GM12872 (cell line): ENCODE data around the gene TLE7.
A peak's percentile ranks its signal among the peaks of the same experiment; 100 is the strongest.

Experiments
- TF ChIP-seq, protein P1 (sequence below): IDR thresholded peaks from 3 replicates; pipeline ENCODE4 v1.5.1; 2011; ENCODE audit warnings: low read depth, mild to moderate bottlenecking, low read length, moderate library complexity; ENCODE audit not compliant: insufficient read depth

The TLE7 gene

DNA sequence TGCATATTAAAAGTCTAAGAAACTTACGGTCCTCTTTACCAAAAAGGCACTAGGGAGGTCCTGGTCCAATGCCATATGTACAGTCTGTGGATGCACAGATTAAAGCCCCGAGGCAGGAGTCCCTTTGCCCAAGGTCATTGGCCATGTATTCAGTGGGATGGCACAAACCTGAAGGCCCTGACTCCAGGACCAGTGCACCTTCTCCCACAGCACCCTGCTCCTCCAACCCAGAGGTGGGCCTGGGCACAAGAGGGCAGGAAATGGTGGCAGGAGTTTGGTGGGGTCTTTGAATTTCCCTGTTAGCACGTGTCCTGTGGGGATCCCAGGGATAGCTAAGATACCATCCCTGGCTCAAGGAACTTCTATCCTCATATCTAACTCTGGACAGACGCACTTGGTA, 28.5 kb downstream of the TLE7 start:
- TF ChIP-seq, protein P1, sequence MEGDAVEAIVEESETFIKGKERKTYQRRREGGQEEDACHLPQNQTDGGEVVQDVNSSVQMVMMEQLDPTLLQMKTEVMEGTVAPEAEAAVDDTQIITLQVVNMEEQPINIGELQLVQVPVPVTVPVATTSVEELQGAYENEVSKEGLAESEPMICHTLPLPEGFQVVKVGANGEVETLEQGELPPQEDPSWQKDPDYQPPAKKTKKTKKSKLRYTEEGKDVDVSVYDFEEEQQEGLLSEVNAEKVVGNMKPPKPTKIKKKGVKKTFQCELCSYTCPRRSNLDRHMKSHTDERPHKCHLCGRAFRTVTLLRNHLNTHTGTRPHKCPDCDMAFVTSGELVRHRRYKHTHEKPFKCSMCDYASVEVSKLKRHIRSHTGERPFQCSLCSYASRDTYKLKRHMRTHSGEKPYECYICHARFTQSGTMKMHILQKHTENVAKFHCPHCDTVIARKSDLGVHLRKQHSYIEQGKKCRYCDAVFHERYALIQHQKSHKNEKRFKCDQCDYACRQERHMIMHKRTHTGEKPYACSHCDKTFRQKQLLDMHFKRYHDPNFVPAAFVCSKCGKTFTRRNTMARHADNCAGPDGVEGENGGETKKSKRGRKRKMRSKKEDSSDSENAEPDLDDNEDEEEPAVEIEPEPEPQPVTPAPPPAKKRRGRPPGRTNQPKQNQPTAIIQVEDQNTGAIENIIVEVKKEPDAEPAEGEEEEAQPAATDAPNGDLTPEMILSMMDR, result no peak

DNA sequence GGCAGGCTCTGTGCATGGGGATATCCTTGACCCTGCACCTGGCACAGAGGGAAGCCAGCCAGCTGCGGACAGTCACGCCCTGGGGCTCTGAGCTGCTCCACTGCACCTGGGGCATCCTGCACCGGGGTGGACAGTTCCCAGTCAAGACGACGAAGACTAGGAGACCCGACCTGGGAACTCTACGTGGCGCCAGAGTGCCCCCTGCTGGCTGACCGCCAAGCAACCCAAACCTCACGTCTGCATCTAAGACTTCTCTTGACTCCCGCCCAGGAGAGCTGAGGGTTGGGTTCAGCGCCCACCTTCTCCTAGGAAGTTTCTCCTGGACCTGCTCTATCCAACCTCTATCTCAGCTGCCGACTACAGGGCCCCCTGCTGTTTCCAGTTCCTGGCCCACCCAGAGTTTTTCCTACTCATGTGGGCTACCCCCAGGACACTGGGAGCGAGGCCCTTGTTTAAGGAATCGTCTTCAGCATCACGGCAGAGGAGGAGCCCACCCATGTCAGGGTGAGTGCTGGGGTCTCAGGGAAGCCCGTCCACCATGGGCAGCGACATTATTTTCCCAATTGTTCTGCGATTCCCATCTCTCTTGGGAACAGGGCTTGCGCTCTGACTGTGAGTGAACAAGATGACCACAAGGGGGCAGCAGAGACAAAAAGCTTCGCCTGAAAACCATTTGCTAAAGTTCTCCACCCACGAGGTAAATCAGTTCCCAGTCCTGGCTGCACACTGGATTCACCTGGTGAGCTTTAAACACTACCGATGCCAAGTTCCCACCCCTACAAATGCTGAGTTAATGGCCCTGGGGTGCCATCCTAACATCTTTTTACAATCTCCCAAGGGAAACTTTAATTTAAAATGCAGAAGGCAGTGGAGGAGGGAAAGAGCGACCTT, 29.3 kb downstream of the TLE7 start:
- TF ChIP-seq, protein P1, result peak; percentile 85

DNA sequence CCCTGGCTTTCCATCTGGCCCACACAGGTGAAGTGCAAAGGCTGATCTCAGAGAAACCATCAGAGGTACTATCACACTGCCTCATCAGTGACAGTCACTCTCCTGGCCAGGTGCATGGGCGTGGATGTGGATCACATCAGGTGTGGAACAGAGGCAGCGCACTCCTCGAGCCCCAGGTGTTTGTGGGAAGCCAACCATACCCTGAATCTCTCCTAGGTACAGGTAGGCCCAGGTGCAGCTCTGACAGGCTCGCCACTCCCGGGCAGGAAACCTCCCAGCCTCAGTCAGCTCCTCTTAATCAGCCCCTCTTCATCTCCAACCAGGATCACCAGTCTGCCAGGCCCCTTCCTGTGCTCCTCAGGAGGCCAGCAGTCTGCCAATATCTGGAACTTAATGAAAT, 31.7 kb downstream of the TLE7 start:
- TF ChIP-seq, protein P1, result no peak

DNA sequence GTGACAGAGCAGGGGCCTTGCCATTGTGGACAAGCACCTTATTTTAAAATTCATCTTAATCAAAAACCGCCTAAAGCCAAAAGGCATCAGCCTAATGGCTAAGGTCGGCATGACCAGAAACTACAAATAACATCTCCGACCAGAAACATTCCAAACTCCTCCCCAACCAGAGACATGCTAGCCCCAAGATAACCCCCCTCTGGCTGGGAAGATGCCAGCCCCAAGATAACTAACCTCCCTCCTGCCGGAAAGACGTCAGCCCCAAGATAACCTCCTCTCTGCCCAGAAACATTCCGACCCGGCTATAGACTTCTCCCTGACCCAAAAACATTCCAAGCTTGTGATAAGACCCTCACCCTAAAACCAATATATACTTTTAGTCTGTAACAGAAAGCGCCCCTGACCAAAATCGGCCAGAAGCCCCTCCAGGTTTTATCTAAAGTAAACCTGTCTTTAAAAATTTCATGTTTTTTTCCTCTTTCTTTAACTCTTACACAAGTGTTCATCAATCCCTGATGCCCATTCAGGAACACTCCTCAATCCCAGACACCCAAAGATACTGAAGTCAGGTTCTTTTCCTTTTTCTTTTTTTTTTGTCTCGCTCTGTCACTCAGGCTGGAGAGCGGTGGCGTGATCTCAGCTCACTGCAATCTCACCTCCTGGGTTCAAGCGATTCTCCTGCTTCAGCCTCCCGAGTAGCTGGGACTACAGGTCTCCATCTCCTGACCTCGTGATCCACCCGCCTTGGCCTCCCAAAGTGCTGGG, 32.7 kb downstream of the TLE7 start:
- TF ChIP-seq, protein P1, result no peak

DNA sequence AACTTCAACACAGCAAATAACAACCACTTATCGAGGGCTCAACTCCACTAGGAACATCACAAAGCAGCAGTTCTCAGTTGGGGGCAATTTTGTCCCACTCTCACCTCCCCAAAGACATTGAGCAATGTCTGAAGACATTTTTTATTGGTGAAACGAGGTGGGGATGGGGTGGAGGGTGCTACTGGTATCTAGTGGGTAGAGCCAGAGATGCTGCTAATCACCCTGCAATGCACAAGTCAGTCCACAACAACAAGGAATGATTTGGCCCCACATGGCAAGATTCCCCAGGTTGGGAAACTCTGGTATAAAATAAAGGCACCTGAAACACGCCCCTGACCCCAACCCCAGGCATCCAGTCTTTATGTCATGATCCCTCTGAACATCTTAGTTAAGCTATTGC, 33.3 kb downstream of the TLE7 start:
- TF ChIP-seq, protein P1, result no peak

DNA sequence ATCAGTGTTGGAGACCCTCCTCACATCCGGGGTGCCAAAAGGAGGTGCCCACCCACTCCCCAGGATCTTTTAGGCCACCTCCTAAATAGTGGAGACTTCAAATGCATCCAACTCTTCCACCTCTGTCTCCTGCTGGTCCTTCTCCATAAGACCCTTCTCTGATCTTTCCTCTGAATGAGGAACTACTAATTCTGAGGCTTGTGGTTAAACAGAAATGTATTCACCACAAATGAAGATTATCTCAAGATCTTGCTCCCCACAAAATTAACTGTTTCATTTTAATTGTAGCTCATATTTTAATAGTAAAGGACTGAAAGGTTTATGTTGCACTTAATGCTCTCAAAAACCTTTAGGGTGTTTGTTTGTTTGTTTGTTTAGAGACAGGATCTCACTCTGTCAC, 34.1 kb downstream of the TLE7 start:
- TF ChIP-seq, protein P1, result no peak

DNA sequence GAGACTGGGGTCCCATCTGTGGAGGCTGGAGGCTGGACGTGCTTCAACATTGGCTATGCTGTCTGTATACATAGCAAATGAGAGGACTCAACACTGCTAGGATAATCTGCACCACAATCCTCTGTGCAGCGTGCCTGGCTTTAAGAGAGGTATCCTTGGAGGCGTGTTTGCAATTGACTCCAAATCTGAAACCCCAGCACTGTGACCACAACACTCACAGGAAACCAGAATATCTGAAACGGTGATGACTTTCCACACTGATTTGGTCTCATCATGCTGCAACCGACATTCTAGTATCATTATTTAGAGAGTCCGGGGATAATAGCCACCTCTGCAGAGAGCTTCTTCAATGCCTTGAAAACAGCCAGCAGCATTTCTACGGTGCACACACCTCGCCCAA, 35.1 kb downstream of the TLE7 start:
- TF ChIP-seq, protein P1, result no peak
